WERI-Rb-1 (cell line): Measurements from ENCODE around the gene PITPNC1.

Source experiments
- DNase-seq: peaks from one replicate; pipeline ENCODE4 v3.0.0-alpha.2; 2020
- H3K27ac ChIP-seq: fragments of 250-450 bp; sonication (Bioruptor Pico); 2 replicates; pipeline ENCODE4 v1.5.1; 2020; ENCODE audit warnings: mild to moderate bottlenecking, moderate library complexity
- H3K27me3 ChIP-seq: fragments of 250-450 bp; sonication (Bioruptor Pico); 2 replicates; pipeline ENCODE4 v1.5.1; 2021; ENCODE audit warnings: mild to moderate bottlenecking, low read depth, moderate library complexity; ENCODE audit not compliant: insufficient read depth, severe bottlenecking
- H3K36me3 ChIP-seq: fragments of 250-450 bp; sonication (Bioruptor Pico); 2 replicates; pipeline ENCODE4 v1.5.1; 2020; ENCODE audit warnings: mild to moderate bottlenecking, moderate library complexity
- H3K4me3 ChIP-seq: 2 replicates; pipeline ENCODE4 v1.5.1; 2011; ENCODE audit warnings: low read depth, mild to moderate bottlenecking, control low read depth, low read length
- H3K9me3 ChIP-seq: fragments of 250-450 bp; sonication (Bioruptor Pico); 2 replicates; pipeline ENCODE4 v1.5.1; 2021; ENCODE audit warnings: mild to moderate bottlenecking, moderate library complexity; ENCODE audit not compliant: severe bottlenecking
- TF ChIP-seq, protein P1 (sequence below): IDR thresholded peaks from 2 replicates; pipeline ENCODE4 v1.5.1; 2011; ENCODE audit warnings: low read depth, mild to moderate bottlenecking, control low read depth, inconsistent platforms, low read length

PITPNC1 gene

DNA sequence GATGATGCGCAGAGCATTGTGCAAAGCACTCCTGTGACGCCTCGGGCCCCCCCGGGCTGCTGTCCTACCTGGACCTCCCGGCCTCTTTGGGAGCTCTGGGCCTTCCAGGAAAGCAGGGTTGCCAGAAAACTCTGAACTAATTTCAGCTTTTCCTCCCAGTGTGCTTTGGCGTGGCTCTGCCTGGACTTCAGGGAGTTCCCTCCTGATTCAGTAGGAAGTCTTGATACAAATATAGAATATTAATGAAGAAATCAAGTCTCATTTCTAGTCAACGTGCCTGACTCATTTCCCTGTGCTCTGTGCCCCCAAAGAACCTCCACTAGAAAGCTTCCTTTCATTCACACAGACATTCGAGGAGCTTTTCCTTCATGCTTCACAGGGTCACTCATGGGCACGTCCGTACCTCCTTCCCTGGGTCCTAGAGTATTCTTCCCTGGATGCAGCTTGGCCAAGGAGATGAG, 256.7 kb downstream of the PITPNC1 start:
- Histone ChIP-seq H3K27me3 (no peaks in the 10 kb centered on the region), H3K9me3 (no peaks in the 10 kb centered on the region), H3K4me3 (no peak overlapping the region), H3K36me3 (no peaks in the 10 kb centered on the region), H3K27ac (no peak overlapping the region)
- no peak for DNase-seq
- TF ChIP-seq, protein P1, sequence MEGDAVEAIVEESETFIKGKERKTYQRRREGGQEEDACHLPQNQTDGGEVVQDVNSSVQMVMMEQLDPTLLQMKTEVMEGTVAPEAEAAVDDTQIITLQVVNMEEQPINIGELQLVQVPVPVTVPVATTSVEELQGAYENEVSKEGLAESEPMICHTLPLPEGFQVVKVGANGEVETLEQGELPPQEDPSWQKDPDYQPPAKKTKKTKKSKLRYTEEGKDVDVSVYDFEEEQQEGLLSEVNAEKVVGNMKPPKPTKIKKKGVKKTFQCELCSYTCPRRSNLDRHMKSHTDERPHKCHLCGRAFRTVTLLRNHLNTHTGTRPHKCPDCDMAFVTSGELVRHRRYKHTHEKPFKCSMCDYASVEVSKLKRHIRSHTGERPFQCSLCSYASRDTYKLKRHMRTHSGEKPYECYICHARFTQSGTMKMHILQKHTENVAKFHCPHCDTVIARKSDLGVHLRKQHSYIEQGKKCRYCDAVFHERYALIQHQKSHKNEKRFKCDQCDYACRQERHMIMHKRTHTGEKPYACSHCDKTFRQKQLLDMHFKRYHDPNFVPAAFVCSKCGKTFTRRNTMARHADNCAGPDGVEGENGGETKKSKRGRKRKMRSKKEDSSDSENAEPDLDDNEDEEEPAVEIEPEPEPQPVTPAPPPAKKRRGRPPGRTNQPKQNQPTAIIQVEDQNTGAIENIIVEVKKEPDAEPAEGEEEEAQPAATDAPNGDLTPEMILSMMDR, result no peak

DNA sequence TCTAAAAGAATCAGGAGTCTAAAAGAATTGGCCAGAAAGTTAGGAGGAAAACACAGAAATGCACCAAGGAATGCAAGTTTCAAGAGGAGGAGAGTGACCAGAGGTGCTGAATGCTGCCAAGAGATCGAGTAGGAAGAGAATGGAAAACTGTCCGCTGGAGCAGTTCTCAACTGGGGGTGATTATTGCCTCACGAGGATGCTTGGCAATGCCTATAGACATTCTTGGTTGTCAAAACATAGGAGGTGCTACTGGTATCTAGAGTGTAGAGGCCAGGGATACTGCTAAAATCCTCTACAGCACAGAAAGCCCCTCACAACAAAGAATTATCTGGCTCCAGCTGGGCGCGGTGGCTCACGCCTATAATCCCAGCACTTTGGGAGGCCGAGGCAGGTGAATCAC, 258.6 kb downstream of the PITPNC1 start:
- Histone ChIP-seq H3K9me3 (no peaks in the 10 kb centered on the region), H3K27me3 (no peaks in the 10 kb centered on the region), H3K4me3 (no peak overlapping the region), H3K27ac (no peak overlapping the region), H3K36me3 (no peaks in the 10 kb centered on the region)
- DNase-seq, result no peak
- TF ChIP-seq, protein P1, result no peak

DNA sequence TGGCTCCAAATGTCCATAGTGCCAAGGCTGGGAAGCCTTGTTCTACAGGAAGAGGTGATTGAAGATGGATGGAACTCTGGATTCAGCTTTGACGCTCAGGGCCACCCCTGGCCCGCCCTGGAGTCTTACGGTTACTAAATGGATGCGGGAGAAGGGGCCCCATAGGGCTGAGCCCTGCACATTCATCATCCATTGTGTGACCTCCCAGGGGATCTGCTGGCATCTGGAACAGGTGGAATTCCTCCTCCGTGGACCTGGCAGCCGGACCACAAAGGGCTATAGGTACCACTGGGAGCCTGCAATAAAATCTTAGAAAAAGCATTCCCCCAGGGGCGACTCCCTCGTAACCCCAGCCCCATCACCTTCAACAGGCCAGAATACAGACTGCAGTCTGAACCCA, 259.2 kb downstream of the PITPNC1 start:
- Histone ChIP-seq H3K27ac (no peak overlapping the region), H3K27me3 (no peaks in the 10 kb centered on the region), H3K9me3 (no peaks in the 10 kb centered on the region), H3K36me3 (no peaks in the 10 kb centered on the region), H3K4me3 (no peak overlapping the region)
- TF ChIP-seq, protein P1, result no peak
- DNase-seq, result no peak

DNA sequence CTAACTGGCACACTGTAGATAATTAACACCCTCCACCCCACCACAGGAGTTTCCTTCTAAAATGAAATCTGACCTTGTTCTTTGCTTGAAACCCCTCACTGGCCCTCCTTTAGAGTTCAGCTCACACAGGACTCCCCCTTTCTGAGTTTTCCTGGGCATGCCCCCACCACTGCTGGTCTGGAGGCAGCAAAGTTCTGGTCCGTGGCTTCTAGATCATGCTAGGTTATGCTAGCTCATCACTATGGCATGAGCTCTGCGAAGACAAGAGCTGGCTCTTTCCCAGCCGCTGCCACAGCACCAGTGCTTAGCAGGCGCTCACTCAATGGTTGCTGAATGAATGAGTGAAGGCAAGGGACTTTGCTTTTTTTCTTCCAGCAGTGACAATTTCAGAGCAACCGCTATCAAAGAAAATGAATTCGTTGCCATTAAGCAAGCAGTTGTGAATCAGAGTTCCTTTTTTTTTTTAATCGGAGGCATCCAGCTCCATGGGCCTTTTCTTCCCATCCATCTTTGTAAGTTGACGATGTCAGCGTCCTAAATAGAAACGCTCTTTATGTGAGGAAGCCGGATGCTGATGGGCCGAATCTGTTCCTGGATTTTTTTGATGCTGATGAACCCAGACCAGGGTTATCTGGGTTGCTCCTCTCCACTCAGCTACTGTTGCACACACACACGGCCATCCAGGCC, 259.9 kb downstream of the PITPNC1 start:
- Histone ChIP-seq H3K27ac (no peak overlapping the region), H3K4me3 (no peak overlapping the region), H3K36me3 (no peaks in the 10 kb centered on the region), H3K27me3 (no peaks in the 10 kb centered on the region), H3K9me3 (no peaks in the 10 kb centered on the region)
- no peak for DNase-seq
- TF ChIP-seq, protein P1, result no peak

DNA sequence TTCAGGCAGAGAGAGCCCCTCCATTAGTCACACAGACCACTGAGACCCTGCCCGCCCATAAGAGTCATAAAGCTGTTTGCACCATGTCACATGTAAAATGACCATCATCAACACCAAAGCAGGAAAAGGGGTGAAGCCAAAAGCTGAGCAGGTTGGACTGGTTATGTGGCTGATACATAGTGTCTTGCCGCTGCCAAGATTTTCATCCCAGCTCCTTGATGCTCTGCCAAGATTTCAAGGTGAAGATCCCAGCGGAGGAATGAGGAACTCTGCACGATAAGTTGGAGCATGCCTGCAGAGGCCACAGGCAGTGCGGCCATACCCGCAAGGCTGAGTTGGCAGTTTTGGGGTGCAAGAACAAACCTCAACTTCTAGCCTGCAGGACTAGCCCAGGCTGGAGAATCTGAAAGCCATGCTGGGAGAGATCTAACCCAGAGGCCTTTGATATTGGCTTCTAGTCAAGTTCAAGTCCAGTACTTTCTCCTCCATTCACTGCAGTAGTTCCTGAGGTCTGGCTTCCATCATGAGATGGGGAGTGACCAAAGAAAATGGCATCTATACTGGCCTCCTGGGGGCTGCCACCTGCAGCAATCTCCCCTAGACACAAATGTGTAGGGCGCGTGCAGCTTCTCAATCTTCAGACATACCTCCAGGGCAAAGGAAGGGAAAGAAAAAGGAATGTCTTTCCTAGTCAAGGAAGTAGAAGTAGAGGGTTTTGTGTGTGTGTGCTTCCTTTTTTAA, 261.0 kb downstream of the PITPNC1 start:
- Histone ChIP-seq H3K9me3 (no peaks in the 10 kb centered on the region), H3K4me3 (no peak overlapping the region), H3K36me3 (no peaks in the 10 kb centered on the region), H3K27ac (no peak overlapping the region), H3K27me3 (no peaks in the 10 kb centered on the region)
- no peak for DNase-seq
- TF ChIP-seq, protein P1, result no peak
